ENCODE results near the gene HOXD9.
A peak's percentile ranks its signal among the peaks of the same experiment; 100 is the strongest.

HOXD9 gene

DNA sequence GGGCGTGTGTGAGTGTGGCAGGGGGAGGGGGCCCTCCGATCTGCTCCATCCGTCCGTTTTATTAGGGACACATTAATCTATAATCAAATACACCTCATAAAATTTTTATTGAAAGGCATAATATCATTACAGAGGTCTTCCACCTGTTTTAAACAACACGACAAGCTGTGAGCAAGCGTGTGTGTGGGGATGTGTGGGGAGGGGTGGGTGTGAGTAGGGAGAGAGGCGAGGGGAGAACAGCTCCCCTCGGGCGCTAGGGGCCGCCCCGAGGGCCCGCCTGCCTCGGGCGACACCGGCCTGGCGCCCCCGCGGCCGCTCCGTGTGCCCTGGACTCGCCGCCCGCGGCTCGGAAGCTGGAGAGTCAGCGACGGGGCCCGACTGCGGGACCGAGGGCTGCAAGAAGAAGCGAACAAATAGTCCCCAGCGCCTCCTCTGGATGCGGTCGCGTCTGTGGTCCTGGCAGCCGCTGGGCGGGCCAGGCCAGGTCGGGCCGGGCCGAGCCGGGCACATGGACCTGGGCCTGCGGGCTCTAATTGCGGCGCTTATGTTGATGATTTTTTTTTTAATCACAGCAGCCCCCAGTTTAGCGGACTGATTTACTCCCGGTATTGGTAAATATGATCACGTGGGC is 352 bp upstream of the HOXD9 start:
- Histone ChIP-seq H2AK5ac (ENCODE audit: low read length) (no peak overlapping the region), H2BK15ac (replicated peaks; ENCODE audit: low read depth) (no peak overlapping the region), H3K23ac (ENCODE audit: low read length) (no peak overlapping the region), H2BK5ac (ENCODE audit: low read length) (no peak overlapping the region), H4K5ac (ENCODE audit: low read length) (no peak overlapping the region), H3K79me2 (ENCODE audit: control insufficient read depth, insufficient read depth, low read length) (no peaks in the 10 kb centered on the region), H3K79me1 (ENCODE audit: low read length) (no peaks in the 10 kb centered on the region), H3K4me1 (ENCODE audit: control insufficient read depth, low read depth, low read length) (no peaks in the 10 kb centered on the region), H3K56ac (ENCODE audit: low read length) (no peak overlapping the region), H3K4me2 (ENCODE audit: low read length) (peak overlapping the region; percentile 80), H3K27ac (ENCODE audit: low read depth, low read length) (no peak overlapping the region), H3K27me3 (ENCODE audit: insufficient read depth, low read length, poor library complexity) (peaks cover 87% of the 10 kb centered on the region), H3K18ac (ENCODE audit: low read length) (no peak overlapping the region), H3K4me3 (ENCODE audit: low read length) (no peak overlapping the region), H2BK120ac (ENCODE audit: low read depth, low read length) (no peak overlapping the region), H3K4ac (ENCODE audit: low read depth, low read length) (no peak overlapping the region), H3K36me3 (ENCODE audit: control insufficient read depth, insufficient read depth, low read length) (no peaks in the 10 kb centered on the region), H3K9ac (ENCODE audit: low read length) (no peak overlapping the region), H4K8ac (ENCODE audit: low read depth, low read length) (no peak overlapping the region)
- no CpG with 5 or more reads among the region's 47 CpGs for WGBS (ENCODE audit: extremely low coverage, insufficient coverage, low lambda C conversion rate)
- peak; percentile 73 for DNase-seq

GRCh38 chr2:176123411-176124109 is 1.0 kb downstream of the HOXD9 start:
- H4K8ac ChIP-seq (ENCODE audit: low read depth, low read length), result no peak overlapping the region
- H3K4me3 ChIP-seq (ENCODE audit: low read length), result no peak overlapping the region
- no peak overlapping the region for H3K23ac ChIP-seq (ENCODE audit: low read length)
- no peaks in the 10 kb centered on the region for H3K79me2 ChIP-seq (ENCODE audit: control insufficient read depth, insufficient read depth, low read length)
- DNase-seq, result no peak
- no peak overlapping the region for H3K9ac ChIP-seq (ENCODE audit: low read length)
- H2AK5ac ChIP-seq (ENCODE audit: low read length), result no peak overlapping the region
- peaks cover 82% of the 10 kb centered on the region for H3K27me3 ChIP-seq (ENCODE audit: insufficient read depth, low read length, poor library complexity)
- no peak overlapping the region for H3K4me2 ChIP-seq (ENCODE audit: low read length)
- no peak overlapping the region for H3K27ac ChIP-seq (ENCODE audit: low read depth, low read length)
- no peak overlapping the region for H2BK15ac ChIP-seq (replicated peaks; ENCODE audit: low read depth)
- no peak overlapping the region for H4K5ac ChIP-seq (ENCODE audit: low read length)
- no CpG with 5 or more reads among the region's 40 CpGs for WGBS (ENCODE audit: extremely low coverage, insufficient coverage, low lambda C conversion rate)
- H2BK120ac ChIP-seq (ENCODE audit: low read depth, low read length), result no peak overlapping the region
- no peak overlapping the region for H3K56ac ChIP-seq (ENCODE audit: low read length)
- no peaks in the 10 kb centered on the region for H3K36me3 ChIP-seq (ENCODE audit: control insufficient read depth, insufficient read depth, low read length)
- H3K4ac ChIP-seq (ENCODE audit: low read depth, low read length), result no peak overlapping the region
- H3K18ac ChIP-seq (ENCODE audit: low read length), result no peak overlapping the region
- H3K4me1 ChIP-seq (ENCODE audit: control insufficient read depth, low read depth, low read length), result no peaks in the 10 kb centered on the region
- H3K79me1 ChIP-seq (ENCODE audit: low read length), result no peaks in the 10 kb centered on the region
- H2BK5ac ChIP-seq (ENCODE audit: low read length), result no peak overlapping the region

DNA sequence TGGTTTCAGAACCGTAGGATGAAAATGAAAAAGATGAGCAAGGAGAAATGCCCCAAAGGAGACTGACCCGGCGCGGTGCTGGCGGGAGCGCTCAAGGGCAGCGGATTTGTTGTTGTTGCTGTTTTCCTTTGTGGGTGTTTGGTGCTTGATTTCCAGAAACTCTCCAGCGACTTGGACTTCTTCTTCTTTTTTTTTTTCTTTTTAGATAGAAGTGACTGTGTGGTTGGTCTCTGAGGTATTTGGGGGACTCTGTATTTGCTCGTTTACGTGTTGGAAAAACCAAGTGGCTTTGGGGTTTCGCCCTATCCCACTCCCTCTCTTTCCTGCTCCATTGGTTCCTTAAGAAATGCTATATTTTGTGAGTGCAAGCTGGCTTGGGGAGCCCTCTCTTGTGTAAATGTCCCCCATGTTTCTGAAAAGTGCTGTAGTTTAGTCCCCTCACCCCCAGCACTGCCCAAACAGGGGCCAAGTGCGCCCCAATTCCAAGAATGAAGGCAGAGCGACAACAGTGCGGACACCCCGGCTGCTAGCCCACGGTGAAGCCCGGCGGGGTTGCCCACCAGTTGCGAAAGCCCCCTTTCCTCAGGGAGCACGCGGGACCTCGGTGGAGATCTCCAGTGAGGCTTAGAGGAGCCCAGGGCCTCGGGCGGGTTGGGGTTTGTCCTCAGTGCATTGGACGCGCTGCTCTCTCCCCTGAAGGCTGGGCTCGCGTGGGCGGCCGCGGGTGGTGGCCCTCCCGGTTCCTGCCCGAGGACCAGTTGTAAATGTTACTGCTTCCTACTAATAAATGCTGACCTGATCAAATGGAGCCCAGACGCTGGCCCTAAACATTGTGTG is 1.8 kb downstream of the HOXD9 start:
- Histone ChIP-seq H3K4me1 (ENCODE audit: control insufficient read depth, low read depth, low read length) (no peaks in the 10 kb centered on the region), H3K18ac (ENCODE audit: low read length) (no peak overlapping the region), H3K23ac (ENCODE audit: low read length) (no peak overlapping the region), H3K79me1 (ENCODE audit: low read length) (no peaks in the 10 kb centered on the region), H3K4ac (ENCODE audit: low read depth, low read length) (no peak overlapping the region), H3K36me3 (ENCODE audit: control insufficient read depth, insufficient read depth, low read length) (no peaks in the 10 kb centered on the region), H2AK5ac (ENCODE audit: low read length) (no peak overlapping the region), H3K27me3 (ENCODE audit: insufficient read depth, low read length, poor library complexity) (peaks cover 86% of the 10 kb centered on the region), H3K9ac (ENCODE audit: low read length) (no peak overlapping the region), H3K27ac (ENCODE audit: low read depth, low read length) (no peak overlapping the region), H3K4me3 (ENCODE audit: low read length) (no peak overlapping the region), H3K56ac (ENCODE audit: low read length) (no peak overlapping the region), H3K79me2 (ENCODE audit: control insufficient read depth, insufficient read depth, low read length) (no peaks in the 10 kb centered on the region), H2BK120ac (ENCODE audit: low read depth, low read length) (no peak overlapping the region), H2BK15ac (replicated peaks; ENCODE audit: low read depth) (no peak overlapping the region), H2BK5ac (ENCODE audit: low read length) (no peak overlapping the region), H3K4me2 (ENCODE audit: low read length) (no peak overlapping the region), H4K5ac (ENCODE audit: low read length) (no peak overlapping the region), H4K8ac (ENCODE audit: low read depth, low read length) (no peak overlapping the region)
- DNase-seq, result no peak
- no CpG with 5 or more reads among the region's 34 CpGs for WGBS (ENCODE audit: extremely low coverage, insufficient coverage, low lambda C conversion rate)

- Histone ChIP-seq H3K18ac (ENCODE audit: low read length) (no peak overlapping the region), H3K79me2 (ENCODE audit: control insufficient read depth, insufficient read depth, low read length) (no peaks in the 10 kb centered on the region), H3K4me1 (ENCODE audit: control insufficient read depth, low read depth, low read length) (no peaks in the 10 kb centered on the region), H2BK120ac (ENCODE audit: low read depth, low read length) (no peak overlapping the region), H4K8ac (ENCODE audit: low read depth, low read length) (no peak overlapping the region), H3K79me1 (ENCODE audit: low read length) (no peaks in the 10 kb centered on the region), H2BK15ac (replicated peaks; ENCODE audit: low read depth) (no peak overlapping the region), H3K23ac (ENCODE audit: low read length) (no peak overlapping the region), H3K56ac (ENCODE audit: low read length) (no peak overlapping the region), H4K5ac (ENCODE audit: low read length) (no peak overlapping the region), H3K27ac (ENCODE audit: low read depth, low read length) (no peak overlapping the region), H3K4me2 (ENCODE audit: low read length) (no peak overlapping the region), H3K9ac (ENCODE audit: low read length) (no peak overlapping the region), H3K4ac (ENCODE audit: low read depth, low read length) (no peak overlapping the region), H3K27me3 (ENCODE audit: insufficient read depth, low read length, poor library complexity) (peaks cover 84% of the 10 kb centered on the region), H2AK5ac (ENCODE audit: low read length) (no peak overlapping the region), H3K4me3 (ENCODE audit: low read length) (no peak overlapping the region), H2BK5ac (ENCODE audit: low read length) (no peak overlapping the region), H3K36me3 (ENCODE audit: control insufficient read depth, insufficient read depth, low read length) (no peaks in the 10 kb centered on the region)
- no peak for DNase-seq
- no CpG with 5 or more reads among the region's 9 CpGs for WGBS (ENCODE audit: extremely low coverage, insufficient coverage, low lambda C conversion rate)
These were observed 2.6 kb downstream of the HOXD9 start for GRCh38 chr2:176124947-176125771.

DNA sequence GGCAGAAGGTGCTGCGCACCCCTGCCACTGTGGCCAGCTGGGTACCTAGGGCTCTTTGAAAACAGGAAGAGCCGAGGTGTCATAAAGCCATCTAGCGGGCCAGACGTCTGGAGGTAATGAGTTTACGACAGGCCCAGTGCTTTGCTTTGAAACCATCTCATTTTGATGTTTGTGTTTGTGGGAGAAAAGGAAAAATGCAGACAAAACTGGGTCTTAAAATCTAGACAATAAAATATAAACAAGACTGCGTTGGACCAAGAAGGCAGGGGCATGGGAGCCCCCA is 3.2 kb downstream of the HOXD9 start:
- Histone ChIP-seq H3K36me3 (ENCODE audit: control insufficient read depth, insufficient read depth, low read length) (no peaks in the 10 kb centered on the region), H3K23ac (ENCODE audit: low read length) (no peak overlapping the region), H3K9ac (ENCODE audit: low read length) (no peak overlapping the region), H3K4ac (ENCODE audit: low read depth, low read length) (no peak overlapping the region), H2BK5ac (ENCODE audit: low read length) (no peak overlapping the region), H3K4me2 (ENCODE audit: low read length) (no peak overlapping the region), H3K4me3 (ENCODE audit: low read length) (no peak overlapping the region), H2BK120ac (ENCODE audit: low read depth, low read length) (no peak overlapping the region), H2AK5ac (ENCODE audit: low read length) (no peak overlapping the region), H3K79me1 (ENCODE audit: low read length) (no peaks in the 10 kb centered on the region), H3K79me2 (ENCODE audit: control insufficient read depth, insufficient read depth, low read length) (no peaks in the 10 kb centered on the region), H3K27ac (ENCODE audit: low read depth, low read length) (no peak overlapping the region), H3K27me3 (ENCODE audit: insufficient read depth, low read length, poor library complexity) (peaks cover 84% of the 10 kb centered on the region), H3K18ac (ENCODE audit: low read length) (no peak overlapping the region), H3K4me1 (ENCODE audit: control insufficient read depth, low read depth, low read length) (no peaks in the 10 kb centered on the region), H3K56ac (ENCODE audit: low read length) (no peak overlapping the region), H4K5ac (ENCODE audit: low read length) (no peak overlapping the region), H2BK15ac (replicated peaks; ENCODE audit: low read depth) (no peak overlapping the region), H4K8ac (ENCODE audit: low read depth, low read length) (no peak overlapping the region)
- DNase-seq, result no peak
- no CpG with 5 or more reads among the region's 6 CpGs for WGBS (ENCODE audit: extremely low coverage, insufficient coverage, low lambda C conversion rate)
